HCT116 (cell line): ENCODE measurements around the gene CRYBG3.

ENCODE experiments used
- CTCF ChIP-seq, 3 experiments: fragments of 200-600 bp in 1 of 3; sonication (generic) in 1 of 3; IDR thresholded peaks in 2 of 3; conservative IDR thresholded peaks in 1 of 3; 2 replicates each; pipeline ENCODE4 v1.5.1; 2012 to 2017; ENCODE audit warnings: low read depth in 2 of 3, low read length in 2 of 3, antibody characterized with exemption in 1 of 3, borderline replicate concordance in 1 of 3, control low read depth in 1 of 3, mild to moderate bottlenecking in 1 of 3, mixed read lengths in 1 of 3, mixed run types in 1 of 3, moderate library complexity in 1 of 3; ENCODE audit not compliant: insufficient read depth in 1 of 3
- JUND ChIP-seq: IDR thresholded peaks from 2 replicates; pipeline ENCODE4 v1.6.1; 2012
- POLR2A ChIP-seq: IDR thresholded peaks from 2 replicates; pipeline ENCODE4 v1.7.0; 2011; ENCODE audit warnings: borderline replicate concordance; ENCODE audit not compliant: insufficient read depth, insufficient read length; ENCODE audit errors: extremely low read depth
- POLR2AphosphoS5 ChIP-seq: IDR thresholded peaks from 2 replicates; pipeline ENCODE4 v1.6.1; 2011; ENCODE audit warnings: mild to moderate bottlenecking, low read depth, low read length, moderate library complexity
- REST ChIP-seq: IDR thresholded peaks from 2 replicates; pipeline ENCODE4 v1.6.1; 2012; ENCODE audit warnings: low read depth
- SP1 ChIP-seq: IDR thresholded peaks from 2 replicates; pipeline ENCODE4 v1.6.1; 2012; ENCODE audit warnings: low read depth
- ZFX ChIP-seq: fragments of 450-650 bp; IDR thresholded peaks from 2 replicates; pipeline ENCODE4 v1.6.1; 2017
- TF ChIP-seq, protein P1 (sequence below): IDR thresholded peaks from 2 replicates; pipeline ENCODE4 v1.6.1; 2012

- TF ChIP-seq SP1 (no peak), CTCF (IDR thresholded peaks at IDR 0.05 in 2 of 3, conservative IDR thresholded peaks at IDR 0.05 in 1 of 3; ENCODE audit: borderline replicate concordance in 1 of 3, insufficient read depth in 1 of 3, low read depth in 2 of 3, low read length in 2 of 3) (no peak), JUND (no peak), ZFX (no peak), POLR2A (no peak), REST (no peak), POLR2AphosphoS5 (no peak)
- TF ChIP-seq, protein P1, sequence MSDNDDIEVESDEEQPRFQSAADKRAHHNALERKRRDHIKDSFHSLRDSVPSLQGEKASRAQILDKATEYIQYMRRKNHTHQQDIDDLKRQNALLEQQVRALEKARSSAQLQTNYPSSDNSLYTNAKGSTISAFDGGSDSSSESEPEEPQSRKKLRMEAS = no peak
These were observed 107.2 kb downstream of the CRYBG3 start for GRCh38 chr3:97928986-97929385.
